IMR-90 (cell line): Measurements from ENCODE around the gene KLHL29. TPM values are rescaled to one million over a fixed set of nuclear protein-coding genes. Genes with fewer than 3 reads are reported as not detected.

Experiments used
- ATAC-seq: fragments of 200-7000 bp; cut with Tn5 transposase; 2 replicates; pipeline ENCODE4 v1.9.1; 2020; ENCODE audit warnings: low read depth, mild to moderate bottlenecking, moderate library complexity
- BruUV-seq: library from RNA; stranded (reverse); fragments of 400-500 nt; replicated peaks from 2 replicates; lab custom pipeline; 2021; lab: Mats Ljungman, UMichigan
- CTCF ChIA-PET: fragments of 300-600 bp; formaldehyde crosslinking; extraction: SDS; loops from one replicate; lab custom pipeline; 2021; ENCODE audit warnings: antibody characterized with exemption; lab: Yijun Ruan, JAX
- POLR2A ChIA-PET: fragments of 300-600 bp; sonication (Branson Sonifier 250); formaldehyde crosslinking; loops from one replicate; lab custom pipeline; 2022; ENCODE audit warnings: antibody characterized with exemption; ENCODE audit not compliant: unreplicated experiment; lab: Charles Lee
- DNase-seq: peaks from one replicate; pipeline ENCODE4 v3.0.0; 2013
- H2AFZ ChIP-seq: replicated peaks from 2 replicates; pipeline ENCODE3; 2013; ENCODE audit warnings: low read length, mild to moderate bottlenecking; ENCODE audit not compliant: poor library complexity
- H2AK5ac ChIP-seq: 2 replicates; pipeline ENCODE4 v1.6.1; 2013; ENCODE audit warnings: low read depth, low read length, inconsistent platforms
- H2AK9ac ChIP-seq: replicated peaks from 2 replicates; pipeline ENCODE3; 2013; ENCODE audit warnings: mild to moderate bottlenecking, low read depth, low read length, moderate library complexity; ENCODE audit not compliant: poor library complexity
- H2BK120ac ChIP-seq: 2 replicates; pipeline ENCODE4 v1.6.1; 2013; ENCODE audit warnings: low read depth, low read length, inconsistent platforms
- H2BK15ac ChIP-seq: 3 replicates; pipeline ENCODE4 v1.6.1; 2013; ENCODE audit warnings: low read depth, low read length, inconsistent platforms
- H2BK20ac ChIP-seq: 2 replicates; pipeline ENCODE4 v1.6.1; 2013; ENCODE audit warnings: low read depth, mild to moderate bottlenecking, inconsistent platforms, low read length, moderate library complexity
- H2BK5ac ChIP-seq: 2 replicates; pipeline ENCODE4 v1.6.1; 2013; ENCODE audit warnings: mild to moderate bottlenecking, low read depth, low read length, inconsistent platforms; ENCODE audit not compliant: poor library complexity, severe bottlenecking
- H3K14ac ChIP-seq: replicated peaks from 2 replicates; pipeline ENCODE4 v1.6.1; 2013; ENCODE audit warnings: low read depth, low read length, inconsistent platforms
- H3K18ac ChIP-seq: 2 replicates; pipeline ENCODE4 v1.6.1; 2013; ENCODE audit warnings: low read depth, low read length, control low read depth
- H3K23ac ChIP-seq: 2 replicates; pipeline ENCODE4 v1.6.1; 2013; ENCODE audit warnings: low read depth, low read length, inconsistent platforms
- H3K27ac ChIP-seq: 2 replicates; pipeline ENCODE4 v1.5.1; 2013; ENCODE audit warnings: mild to moderate bottlenecking, control low read depth, low read length; ENCODE audit not compliant: insufficient read depth
- H3K27me3 ChIP-seq: 2 replicates; pipeline ENCODE4 v1.6.1; 2013; ENCODE audit warnings: low read length; ENCODE audit not compliant: control insufficient read depth, insufficient read depth
- H3K36me3 ChIP-seq: 2 replicates; pipeline ENCODE4 v1.6.1; 2013; ENCODE audit warnings: low read length, mixed read lengths; ENCODE audit not compliant: control insufficient read depth, insufficient read depth
- H3K4ac ChIP-seq: 2 replicates; pipeline ENCODE4 v1.6.1; 2013; ENCODE audit warnings: low read depth, low read length, inconsistent platforms
- H3K4me1 ChIP-seq: 2 replicates; pipeline ENCODE4 v1.6.1; 2013; ENCODE audit warnings: low read length, mixed read lengths; ENCODE audit not compliant: control insufficient read depth, insufficient read depth
- H3K4me2 ChIP-seq: 2 replicates; pipeline ENCODE4 v1.6.1; 2013; ENCODE audit warnings: low read depth, mild to moderate bottlenecking, control low read depth, low read length, moderate library complexity
- H3K4me3 ChIP-seq: 2 replicates; pipeline ENCODE4 v1.5.1; 2013; ENCODE audit warnings: low read depth, mild to moderate bottlenecking, control low read depth, low read length, moderate library complexity; ENCODE audit not compliant: insufficient read depth
- H3K56ac ChIP-seq: 2 replicates; pipeline ENCODE4 v1.6.1; 2013; ENCODE audit warnings: low read length, inconsistent platforms; ENCODE audit not compliant: insufficient read depth; ENCODE audit errors: extremely low read depth
- H3K79me1 ChIP-seq, 2 experiments: 2 replicates each; pipeline ENCODE4 v1.6.1; 2013; ENCODE audit warnings: low read length in 2 of 2, inconsistent platforms in 1 of 2, low read depth in 1 of 2
- H3K9ac ChIP-seq: 2 replicates; pipeline ENCODE4 v1.6.1; 2013; ENCODE audit warnings: low read depth, low read length, control low read depth
- H3K9me1 ChIP-seq: 2 replicates; pipeline ENCODE4 v1.6.1; 2013; ENCODE audit warnings: low read length, inconsistent platforms; ENCODE audit not compliant: insufficient read depth
- H3K9me3 ChIP-seq: 2 replicates; pipeline ENCODE4 v1.6.1; 2013; ENCODE audit warnings: low read length; ENCODE audit not compliant: control insufficient read depth, insufficient read depth
- H4K20me1 ChIP-seq: 2 replicates; pipeline ENCODE4 v1.6.1; 2013; ENCODE audit warnings: low read length, inconsistent platforms; ENCODE audit not compliant: insufficient read depth
- H4K5ac ChIP-seq: 2 replicates; pipeline ENCODE4 v1.6.1; 2013; ENCODE audit warnings: mild to moderate bottlenecking, low read depth, low read length, control low read depth
- H4K8ac ChIP-seq, 2 experiments: 2 replicates each; pipeline ENCODE4 v1.6.1; 2013; ENCODE audit warnings: low read depth in 2 of 2, low read length in 2 of 2, control low read depth in 1 of 2, inconsistent platforms in 1 of 2
- H4K91ac ChIP-seq: 2 replicates; pipeline ENCODE4 v1.6.1; 2013; ENCODE audit warnings: low read depth, low read length, inconsistent platforms; ENCODE audit not compliant: insufficient read depth
- BHLHE40 ChIP-seq: fragments of 150-350 bp; IDR thresholded peaks from 2 replicates; pipeline ENCODE4 v1.6.1; 2016; ENCODE audit warnings: mild to moderate bottlenecking, low read depth, low read length
- CEBPB ChIP-seq: IDR thresholded peaks from 2 replicates; pipeline ENCODE4 v1.6.1; 2012; ENCODE audit warnings: low read depth, low read length, improper control_type of control experiment
- CHD1 ChIP-seq: IDR thresholded peaks from 2 replicates; pipeline ENCODE4 v1.6.1; 2012; ENCODE audit warnings: low read depth, low read length, improper control_type of control experiment
- CTCF ChIP-seq: conservative IDR thresholded peaks from 2 replicates; pipeline ENCODE4 v1.5.1; 2012; ENCODE audit warnings: mild to moderate bottlenecking, low read depth, low read length, improper control_type of control experiment
- ELK1 ChIP-seq: fragments of 150-350 bp; IDR thresholded peaks from 2 replicates; pipeline ENCODE4 v1.6.1; 2016; ENCODE audit warnings: low read depth, mild to moderate bottlenecking, low read length, moderate library complexity, borderline replicate concordance
- FOS ChIP-seq: fragments of 150-350 bp; IDR thresholded peaks from 2 replicates; pipeline ENCODE4 v1.6.1; 2016; ENCODE audit warnings: low read depth, low read length
- MAFK ChIP-seq: IDR thresholded peaks from 2 replicates; pipeline ENCODE4 v1.6.1; 2012; ENCODE audit warnings: low read depth, low read length, improper control_type of control experiment
- MAZ ChIP-seq: IDR thresholded peaks from 2 replicates; pipeline ENCODE4 v1.6.1; 2012; ENCODE audit warnings: low read depth, mild to moderate bottlenecking, low read length, improper control_type of control experiment, moderate library complexity, borderline replicate concordance
- MXI1 ChIP-seq: IDR thresholded peaks from 2 replicates; pipeline ENCODE4 v1.6.1; 2012; ENCODE audit warnings: low read depth, mild to moderate bottlenecking, low read length, moderate library complexity, borderline replicate concordance
- POLR2A ChIP-seq: IDR thresholded peaks from 2 replicates; pipeline ENCODE4 v1.6.1; 2012; ENCODE audit warnings: mild to moderate bottlenecking, low read depth, low read length
- RAD21 ChIP-seq: IDR thresholded peaks from 2 replicates; pipeline ENCODE4 v1.6.1; 2012; ENCODE audit warnings: low read length, improper control_type of control experiment
- RCOR1 ChIP-seq: IDR thresholded peaks from 2 replicates; pipeline ENCODE4 v1.6.1; 2012; ENCODE audit warnings: mild to moderate bottlenecking, low read length, improper control_type of control experiment; ENCODE audit not compliant: insufficient replicate concordance
- RFX5 ChIP-seq: IDR thresholded peaks from 2 replicates; pipeline ENCODE4 v1.8.0; 2012; ENCODE audit warnings: low read depth, mild to moderate bottlenecking, low read length, moderate library complexity
- SMC3 ChIP-seq: fragments of 150-350 bp; IDR thresholded peaks from 2 replicates; pipeline ENCODE4 v1.6.1; 2016; ENCODE audit warnings: low read depth, mild to moderate bottlenecking, antibody characterized with exemption, low read length, moderate library complexity
- WGBS, 2 experiments: methylation state at CpG; one replicate each; pipeline versions ENCODE4 v1.1.5 to v1.1.7; 2013; ENCODE audit warnings: missing lambda C conversion rate in 2 of 2; ENCODE audit not compliant: insufficient read length in 1 of 2; ENCODE audit errors: extremely low coverage in 2 of 2; 5-methylcytosine and 5-hydroxymethylcytosine counted together
- dilution Hi-C: fragments of 300-500 bp; cut with HindIII; formaldehyde crosslinking; loops from one replicate; pipeline ENCODE4 v1.14.3; 2018; ENCODE audit warnings: low sequenced_read_pairs; ENCODE audit not compliant: unreplicated experiment
- in situ Hi-C: fragments of 300-500 bp; cut with MboI; formaldehyde crosslinking; loops from 3 replicates; pipeline ENCODE4 v1.14.3; 2019; ENCODE audit warnings: low sequenced_read_pairs, inconsistent platforms, mixed read lengths
- intact Hi-C: fragments of 100-400 bp; cut with micrococcal nuclease; formaldehyde crosslinking; loops from 2 replicates; pipeline ENCODE4 v1.10.0; 2022
- polyA plus RNA-seq, 3 experiments: library from polyadenylated mRNA; depleted of rRNA; stranded (reverse); fragments of >200 nt; gene quantifications; 2 replicates each; pipeline ENCODE4 v1.2.3, GENCODE V29; 2012; ENCODE audit warnings: low replicate concordance in 1 of 3
- total RNA-seq: library from RNA; depleted of rRNA; stranded (reverse); fragments of >200 nt; gene quantifications from 2 replicates; pipeline ENCODE4 v1.2.3, GENCODE V29; 2012

The KLHL29 gene
- total and polyA plus RNA-seq, 2 of the 4 experiments (the other 2 are of a cell fraction): 2.0 to 8.0 TPM

GRCh38 chr2:23335550-23335949 is 49.4 kb upstream of the KLHL29 start (continued):
- TF ChIP-seq ELK1 (no peak), FOS (no peak), MAZ (no peak), BHLHE40 (no peak), RCOR1 (no peak), RFX5 (no peak)

GRCh38 chr2:23342075-23342474 is 42.9 kb upstream of the KLHL29 start:
- Histone ChIP-seq H3K36me3 (no peaks in the 10 kb centered on the region), H3K23ac (no peak overlapping the region), H3K79me1 (no peaks in the 10 kb centered on the region), H2AK5ac (no peak overlapping the region), H2AFZ (no peak overlapping the region), H4K5ac (no peak overlapping the region), H3K18ac (no peak overlapping the region), H2BK120ac (no peak overlapping the region), H2BK15ac (no peak overlapping the region), H3K14ac (no peak overlapping the region), H2AK9ac (no peak overlapping the region), H3K4me1 (no peaks in the 10 kb centered on the region), H3K4me2 (no peak overlapping the region), H2BK5ac (no peak overlapping the region), H4K8ac (no peak overlapping the region), H3K9me1 (no peaks in the 10 kb centered on the region), H2BK20ac (no peak overlapping the region), H3K56ac (no peak overlapping the region), H3K27me3 (peaks cover 24% of the 10 kb centered on the region), H4K91ac (no peak overlapping the region), H3K27ac (no peak overlapping the region), H3K9ac (no peak overlapping the region), H3K4ac (no peak overlapping the region), H3K4me3 (no peak overlapping the region), H3K9me3 (0 out of 2 replicates have a peak, but pooled peaks cover 2% of the 10 kb centered on the region), H4K20me1 (no peaks in the 10 kb centered on the region)
- WGBS, 2 experiments: 17% methylated on average over 2 of the region's 3 CpGs; no CpG with 5 or more reads in 1 of the 2 experiments
- DNase-seq (no peak), ATAC-seq (no peak)
- POLR2A ChIA-PET: no interaction called here
- dilution Hi-C loops: no loop called here
- intact Hi-C loops: no loop called here
- in situ Hi-C loops: no loop called here
- BruUV-seq: no TSS peak
- CTCF ChIA-PET: no interaction called here
- no peak for TF ChIP-seq ELK1
- no peak for TF ChIP-seq POLR2A
- no peak for TF ChIP-seq MAFK
- TF ChIP-seq RCOR1: no peak
- no peak for TF ChIP-seq CEBPB
- no peak for TF ChIP-seq CHD1
- TF ChIP-seq CTCF: no peak
- TF ChIP-seq RFX5: no peak
- no peak for TF ChIP-seq SMC3
- TF ChIP-seq RAD21: no peak
- TF ChIP-seq MXI1: no peak
